DMS53 treated with DMSO at 0.1 percent for 48 hours (cell line): ENCODE results near the gene SCN8A.

ENCODE experiments used
- DNase-seq: peaks from one replicate; lab custom pipeline; 2025; ENCODE audit not compliant: unreplicated experiment; lab: John Stamatoyannopoulos, UW

Gene SCN8A

GRCh38 chr12:51811203-51812202, 220.5 kb downstream of the SCN8A start:
- DNase-seq = peak; percentile 76

GRCh38 chr12:51812871-51813270, 221.8 kb downstream of the SCN8A start:
- DNase-seq = no peak

- no peak for DNase-seq
Measured at GRCh38 chr12:51813931-51814310, 222.9 kb downstream of the SCN8A start.

GRCh38 chr12:51814311-51815088, 223.5 kb downstream of the SCN8A start:
- peak; percentile 67 for DNase-seq

GRCh38 chr12:51815571-51815970, 224.5 kb downstream of the SCN8A start:
- no peak for DNase-seq

GRCh38 chr12:51817027-51817953, 226.3 kb downstream of the SCN8A start:
- no peak for DNase-seq

- no peak for DNase-seq
Measured at GRCh38 chr12:51818086-51818485, 227.1 kb downstream of the SCN8A start.

- no peak for DNase-seq
Measured at GRCh38 chr12:51818566-51819300, 227.7 kb downstream of the SCN8A start.

GRCh38 chr12:51819736-51820525, 228.9 kb downstream of the SCN8A start:
- DNase-seq = peak; percentile 26

GRCh38 chr12:51820526-51821439, 229.8 kb downstream of the SCN8A start:
- DNase-seq = peak; percentile 29

- DNase-seq = no peak
Measured at GRCh38 chr12:51821440-51822260, 230.6 kb downstream of the SCN8A start.

GRCh38 chr12:51822261-51822616, 231.2 kb downstream of the SCN8A start:
- no peak for DNase-seq

GRCh38 chr12:51822956-51823355, 231.9 kb downstream of the SCN8A start:
- peak; percentile 28 for DNase-seq

- peak; percentile 87 for DNase-seq
Measured at GRCh38 chr12:51823875-51824565, 233.0 kb downstream of the SCN8A start.

- DNase-seq = no peak
Measured at GRCh38 chr12:51825216-51825615, 234.2 kb downstream of the SCN8A start.

GRCh38 chr12:51826881-51827280, 235.8 kb downstream of the SCN8A start:
- DNase-seq = no peak
